ENCODE measurements around the gene ZNF513. TPM values are rescaled to one million over a fixed set of nuclear protein-coding genes. Genes with fewer than 3 reads are reported as not detected.

The ZNF513 gene
- polyA plus RNA-seq, 1 donor (not counting 4 experiments of a cell fraction or from before 2014, with no cell fraction given) = 8.9 TPM

DNA sequence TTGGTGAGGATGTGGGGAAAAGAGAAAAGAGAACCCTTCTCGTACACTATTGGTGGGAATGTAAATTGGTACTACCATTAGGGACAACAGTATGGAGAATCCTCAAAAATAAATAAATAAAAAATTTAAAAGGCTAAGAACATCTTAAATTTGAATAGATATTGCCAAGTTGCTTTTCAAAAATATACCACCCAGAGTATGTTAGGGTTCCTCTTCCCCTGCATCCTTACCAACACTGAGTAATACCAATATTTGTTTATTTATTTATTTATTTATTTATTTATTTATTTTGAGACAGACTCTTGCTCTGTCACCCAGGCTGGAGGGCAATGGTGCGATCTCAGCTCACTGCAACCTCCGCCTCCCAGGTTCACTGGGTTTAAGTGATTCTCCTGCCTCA is 42.4 kb upstream of the ZNF513 start:
- no peaks in the 10 kb centered on the region for H4K20me1 ChIP-seq (ENCODE audit: control insufficient read depth, extremely low read depth, insufficient read depth, low read length)
- H3K27ac ChIP-seq (ENCODE audit: control insufficient read depth, insufficient read depth, low read length) = no peak overlapping the region
- no peak overlapping the region for H3K9ac ChIP-seq (ENCODE audit: control insufficient read depth, extremely low read depth, insufficient read depth, low read length)
- dilution Hi-C loops (cut with MboI; ENCODE audit: extremely low pct_ligation_motif_present, low sequenced_read_pairs) = no loop called here
- no peak overlapping the region for H2AFZ ChIP-seq (ENCODE audit: control insufficient read depth, low read length)
- peaks cover 4% of the 10 kb centered on the region for H3K4me1 ChIP-seq (ENCODE audit: control insufficient read depth, extremely low read depth, insufficient read depth, low read length)
- H3K4me3 ChIP-seq (ENCODE audit: control insufficient read depth in 2 of 3, extremely low read depth in 1 of 3, insufficient read depth in 2 of 3, low read depth in 1 of 3, low read length in 3 of 3) = no peak overlapping the region
- DNase-seq (ENCODE audit: low read depth, low spot score) = no peak
- H3K9me1 ChIP-seq (ENCODE audit: control insufficient read depth, extremely low read depth, insufficient read depth, low read length) = no peaks in the 10 kb centered on the region
- H3K79me2 ChIP-seq (ENCODE audit: control insufficient read depth, insufficient read depth, low read length) = no peaks in the 10 kb centered on the region
- no peaks in the 10 kb centered on the region for H3K27me3 ChIP-seq (ENCODE audit: control insufficient read depth, extremely low read depth, insufficient read depth, low read length)
- no peaks in the 10 kb centered on the region for H3K9me3 ChIP-seq (ENCODE audit: control insufficient read depth, low read depth, low read length)
- no peak overlapping the region for H3K4me2 ChIP-seq (ENCODE audit: control insufficient read depth, extremely low read depth, insufficient read depth, low read depth, low read length)
- no peaks in the 10 kb centered on the region for H3K36me3 ChIP-seq (ENCODE audit: control insufficient read depth in 2 of 2, extremely low read depth in 1 of 2, insufficient read depth in 2 of 2, low read length in 2 of 2)
- FAIRE-seq = no peak
- TF ChIP-seq, protein P1, sequence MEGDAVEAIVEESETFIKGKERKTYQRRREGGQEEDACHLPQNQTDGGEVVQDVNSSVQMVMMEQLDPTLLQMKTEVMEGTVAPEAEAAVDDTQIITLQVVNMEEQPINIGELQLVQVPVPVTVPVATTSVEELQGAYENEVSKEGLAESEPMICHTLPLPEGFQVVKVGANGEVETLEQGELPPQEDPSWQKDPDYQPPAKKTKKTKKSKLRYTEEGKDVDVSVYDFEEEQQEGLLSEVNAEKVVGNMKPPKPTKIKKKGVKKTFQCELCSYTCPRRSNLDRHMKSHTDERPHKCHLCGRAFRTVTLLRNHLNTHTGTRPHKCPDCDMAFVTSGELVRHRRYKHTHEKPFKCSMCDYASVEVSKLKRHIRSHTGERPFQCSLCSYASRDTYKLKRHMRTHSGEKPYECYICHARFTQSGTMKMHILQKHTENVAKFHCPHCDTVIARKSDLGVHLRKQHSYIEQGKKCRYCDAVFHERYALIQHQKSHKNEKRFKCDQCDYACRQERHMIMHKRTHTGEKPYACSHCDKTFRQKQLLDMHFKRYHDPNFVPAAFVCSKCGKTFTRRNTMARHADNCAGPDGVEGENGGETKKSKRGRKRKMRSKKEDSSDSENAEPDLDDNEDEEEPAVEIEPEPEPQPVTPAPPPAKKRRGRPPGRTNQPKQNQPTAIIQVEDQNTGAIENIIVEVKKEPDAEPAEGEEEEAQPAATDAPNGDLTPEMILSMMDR (optimal IDR thresholded peaks at IDR 0.05 in 1 of 3, IDR thresholded peaks at IDR 0.05 in 1 of 3, conservative IDR thresholded peaks at IDR 0.05 in 1 of 3; ENCODE audit: extremely low read depth in 1 of 3, insufficient read depth in 2 of 3, low read length in 3 of 3) = no peak
- TF ChIP-seq EZH2 (IDR thresholded peaks at IDR 0.05; ENCODE audit: low read length) = no peak

DNA sequence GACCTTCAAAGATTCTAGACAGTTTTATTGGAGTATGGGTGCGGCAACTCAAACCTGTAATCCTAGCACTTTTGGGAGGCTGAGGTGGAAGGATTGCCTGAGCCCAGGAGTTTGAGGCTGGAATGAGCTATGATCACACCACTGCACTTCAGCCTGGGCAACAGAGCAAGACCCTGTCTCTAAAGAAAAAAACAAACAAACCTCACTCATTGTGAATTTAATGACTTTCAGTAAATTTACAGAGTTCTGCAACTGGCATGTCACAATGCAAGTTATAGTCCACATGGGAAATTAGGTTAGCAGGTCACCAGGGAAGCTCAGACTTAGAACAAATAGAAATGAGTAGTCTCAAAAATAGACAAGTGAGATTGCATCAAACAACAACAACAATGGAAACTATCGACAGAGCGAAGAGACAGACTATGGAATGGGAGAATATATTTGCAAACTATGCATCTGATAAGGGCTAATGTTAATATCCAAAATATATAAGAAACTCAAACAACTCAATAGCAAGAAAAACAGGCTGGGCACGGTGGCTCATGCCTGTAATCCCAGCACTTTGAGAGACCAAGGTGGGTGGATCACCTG is 41.2 kb upstream of the ZNF513 start:
- TF ChIP-seq, protein P1 (optimal IDR thresholded peaks at IDR 0.05 in 1 of 3, IDR thresholded peaks at IDR 0.05 in 1 of 3, conservative IDR thresholded peaks at IDR 0.05 in 1 of 3; ENCODE audit: extremely low read depth in 1 of 3, insufficient read depth in 2 of 3, low read length in 3 of 3) = no peak
- TF ChIP-seq EZH2 (IDR thresholded peaks at IDR 0.05; ENCODE audit: low read length) = no peak
- Histone ChIP-seq H2AFZ (ENCODE audit: control insufficient read depth, low read length) (no peak overlapping the region), H3K79me2 (ENCODE audit: control insufficient read depth, insufficient read depth, low read length) (no peaks in the 10 kb centered on the region), H3K36me3 (ENCODE audit: control insufficient read depth in 2 of 2, extremely low read depth in 1 of 2, insufficient read depth in 2 of 2, low read length in 2 of 2) (no peaks in the 10 kb centered on the region), H3K4me3 (ENCODE audit: control insufficient read depth in 2 of 3, extremely low read depth in 1 of 3, insufficient read depth in 2 of 3, low read depth in 1 of 3, low read length in 3 of 3) (no peak overlapping the region), H3K27ac (ENCODE audit: control insufficient read depth, insufficient read depth, low read length) (no peak overlapping the region), H3K9me1 (ENCODE audit: control insufficient read depth, extremely low read depth, insufficient read depth, low read length) (no peaks in the 10 kb centered on the region), H3K27me3 (ENCODE audit: control insufficient read depth, extremely low read depth, insufficient read depth, low read length) (no peaks in the 10 kb centered on the region), H3K4me2 (ENCODE audit: control insufficient read depth, extremely low read depth, insufficient read depth, low read depth, low read length) (no peak overlapping the region), H4K20me1 (ENCODE audit: control insufficient read depth, extremely low read depth, insufficient read depth, low read length) (no peaks in the 10 kb centered on the region), H3K9me3 (ENCODE audit: control insufficient read depth, low read depth, low read length) (no peaks in the 10 kb centered on the region), H3K4me1 (ENCODE audit: control insufficient read depth, extremely low read depth, insufficient read depth, low read length) (no peaks in the 10 kb centered on the region), H3K9ac (ENCODE audit: control insufficient read depth, extremely low read depth, insufficient read depth, low read length) (no peak overlapping the region)
- dilution Hi-C loops (cut with MboI; ENCODE audit: extremely low pct_ligation_motif_present, low sequenced_read_pairs) = no loop called here
- FAIRE-seq (no peak), DNase-seq (ENCODE audit: low read depth, low spot score) (no peak)

Measured in keratinocyte (primary cell).